ENCODE data around the gene ATXN1. TPM values are rescaled to one million over a fixed set of nuclear protein-coding genes. Genes with fewer than 3 reads are reported as not detected.

The ATXN1 gene
- total and polyA plus RNA-seq, 2 experiments from 2014 or later: 4.8 to 9.1 TPM

- Histone ChIP-seq H3K9me2 (ENCODE audit: insufficient read depth) (no peaks in the 10 kb centered on the region), H3K79me2 (replicated peaks; ENCODE audit: insufficient read depth) (no peaks in the 10 kb centered on the region), H3F3A (replicated peaks; ENCODE audit: low read depth) (no peaks in the 10 kb centered on the region), H3K4me1 (ENCODE audit: insufficient read depth) (no peaks in the 10 kb centered on the region), H3K4me3 (no peak overlapping the region), H3K27me3 (ENCODE audit: insufficient read depth) (no peaks in the 10 kb centered on the region), H3K4me2 (no peak overlapping the region), H2AFZ (no peak overlapping the region), H3K36me3 (ENCODE audit: insufficient read depth) (no peaks in the 10 kb centered on the region), H3K27ac (ENCODE audit: low read depth) (no peak overlapping the region), H4K20me1 (replicated peaks; ENCODE audit: insufficient read depth) (no peaks in the 10 kb centered on the region)
- Mint-ChIP-seq H3K9me3 (no peaks in the 10 kb centered on the region), H3K4me1 (peaks cover 6% of the 10 kb centered on the region), H3K36me3 (ENCODE audit: low read depth) (no peaks in the 10 kb centered on the region), H3K27ac (no peak overlapping the region), H3K4me3 (no peak overlapping the region), H3K27me3 (ENCODE audit: insufficient read depth, low read depth, poor library complexity) (no peaks in the 10 kb centered on the region)
- TF ChIP-seq ETS1 (IDR thresholded peaks at IDR 0.05) (no peak), EZH2 (IDR thresholded peaks at IDR 0.05; ENCODE audit: low read depth, unreplicated experiment) (no peak), ZNF114 (CRISPR knock-in tag; IDR thresholded peaks at IDR 0.05) (no peak), JUNB (IDR thresholded peaks at IDR 0.05; ENCODE audit: unreplicated experiment) (no peak), ZNF462 (CRISPR knock-in tag; IDR thresholded peaks at IDR 0.05) (no peak), REST (IDR thresholded peaks at IDR 0.05; ENCODE audit: unreplicated experiment) (no peak), CREB1 (CRISPR knock-in tag; IDR thresholded peaks at IDR 0.05; ENCODE audit: low read depth) (no peak), ZNF331 (CRISPR knock-in tag; IDR thresholded peaks at IDR 0.05; ENCODE audit: low read depth) (no peak), EZH2phosphoT487 (IDR thresholded peaks at IDR 0.05; ENCODE audit: unreplicated experiment) (no peak), POLR2AphosphoS5 (IDR thresholded peaks at IDR 0.05; ENCODE audit: low read depth) (no peak), CTCF (conservative IDR thresholded peaks at IDR 0.05; ENCODE audit: low read depth in 2 of 2) (no peak), STAT1 (IDR thresholded peaks at IDR 0.05; ENCODE audit: unreplicated experiment) (no peak), NANOG (IDR thresholded peaks at IDR 0.05; ENCODE audit: borderline replicate concordance) (no peak)
- no peak for DNase-seq (ENCODE audit: low spot score)
- no peak for ATAC-seq
Measured at GRCh38 chr6:16570946-16571345, 190.3 kb downstream of the ATXN1 start.

All from GM23338 (cell line).